Astrocyte of the spinal cord (primary cell): ENCODE data around the gene ANKRD36B.
A peak's percentile ranks its signal among the peaks of the same experiment; 100 is the strongest.
"Not testable (repeated sequence)": the region's sequence is repeated elsewhere in the genome, so short reads cannot be mapped to it uniquely, and the experiment has no call there.

Source experiments
- DNase-seq: peaks from one replicate; pipeline ENCODE4 v3.0.0; 2011; ENCODE audit warnings: low read depth, low spot score
- H3K4me3 ChIP-seq: 2 replicates; pipeline ENCODE4 v1.5.1; 2011; ENCODE audit warnings: low read depth, mild to moderate bottlenecking, low read length, moderate library complexity
- CTCF ChIP-seq: IDR thresholded peaks from 2 replicates; pipeline ENCODE4 v1.5.1; 2012; ENCODE audit warnings: low read depth, mild to moderate bottlenecking, low read length, inconsistent platforms
- in situ Hi-C: cut with HindIII; loops from 2 replicates; pipeline ENCODE4 v1.10.0; 2017; ENCODE audit warnings: low sequenced_read_pairs

Gene ANKRD36B

GRCh38 chr2:97589598-97590510, at the start of gene ANKRD36B:
Gene ANKRD36B, minus strand, starts transcription at chr2:97589877. Its CDS starts 192 bp downstream, at chr2:97589685.
- in situ Hi-C loops, result not testable (repeated sequence)
- peak; percentile 73 for DNase-seq
- H3K4me3 ChIP-seq, result peak within 1 kb of the TSS; percentile 58

GRCh38 chr2:97626049-97626430, 36.4 kb upstream of the ANKRD36B start:
- H3K4me3 ChIP-seq, DNase-seq, in situ Hi-C loops: not testable (repeated sequence)

DNA sequence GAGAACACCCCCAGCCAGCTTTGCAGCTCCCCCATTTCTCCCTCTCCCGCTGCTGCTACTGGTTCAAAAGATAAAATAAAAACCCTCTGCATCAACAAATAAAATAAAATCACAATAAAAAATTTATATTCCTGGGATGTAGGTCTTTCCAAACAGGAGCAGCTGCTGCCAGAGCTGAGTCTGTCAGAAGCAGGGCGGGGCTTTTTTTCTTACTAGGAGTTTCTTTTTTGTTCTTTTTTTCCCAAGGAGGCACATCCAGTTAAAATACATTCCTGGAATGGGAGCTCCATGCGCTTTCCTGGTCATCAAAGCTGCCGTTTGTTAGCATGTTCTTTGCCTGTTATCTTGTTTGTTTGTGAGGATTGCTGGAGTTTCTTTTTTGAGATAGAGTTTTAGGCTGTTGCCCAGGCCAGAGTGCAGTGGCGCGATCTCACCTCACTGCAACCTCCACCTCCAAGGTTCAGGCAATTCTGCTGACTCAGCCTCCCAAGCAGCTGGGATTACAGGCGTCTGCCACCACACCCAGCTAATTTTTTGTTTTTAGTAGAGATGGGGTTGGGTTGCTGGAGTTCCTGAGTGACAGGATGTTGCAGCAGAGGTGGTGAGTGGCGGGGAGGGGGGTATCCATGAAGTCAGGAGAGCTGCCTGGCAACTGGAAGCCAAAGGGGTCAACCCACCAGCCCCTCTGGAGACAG, 35.8 kb upstream of the ANKRD36B start:
- in situ Hi-C loops, DNase-seq, H3K4me3 ChIP-seq: not testable (repeated sequence)

GRCh38 chr2:97622976-97623375, 33.3 kb upstream of the ANKRD36B start:
- H3K4me3 ChIP-seq, in situ Hi-C loops, DNase-seq: not testable (repeated sequence)

DNA sequence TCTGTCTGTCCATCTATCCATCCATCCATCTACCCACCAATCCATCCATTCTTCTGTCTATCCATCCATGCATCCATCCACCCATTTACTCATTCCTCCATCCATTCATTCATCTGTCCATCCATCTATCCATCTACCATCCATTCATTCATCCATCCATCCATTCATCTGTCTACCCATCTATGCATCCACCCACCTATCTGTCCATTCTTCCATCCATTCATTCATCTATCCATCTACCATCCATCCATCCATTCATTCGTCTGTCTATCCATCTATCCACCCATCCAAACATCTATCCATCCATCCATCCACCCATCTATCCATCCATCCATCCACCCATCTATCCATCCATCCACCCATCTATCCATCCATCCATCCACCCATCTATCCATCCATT, 30.8 kb upstream of the ANKRD36B start:
- H3K4me3 ChIP-seq, DNase-seq, in situ Hi-C loops: not testable (repeated sequence)

DNA sequence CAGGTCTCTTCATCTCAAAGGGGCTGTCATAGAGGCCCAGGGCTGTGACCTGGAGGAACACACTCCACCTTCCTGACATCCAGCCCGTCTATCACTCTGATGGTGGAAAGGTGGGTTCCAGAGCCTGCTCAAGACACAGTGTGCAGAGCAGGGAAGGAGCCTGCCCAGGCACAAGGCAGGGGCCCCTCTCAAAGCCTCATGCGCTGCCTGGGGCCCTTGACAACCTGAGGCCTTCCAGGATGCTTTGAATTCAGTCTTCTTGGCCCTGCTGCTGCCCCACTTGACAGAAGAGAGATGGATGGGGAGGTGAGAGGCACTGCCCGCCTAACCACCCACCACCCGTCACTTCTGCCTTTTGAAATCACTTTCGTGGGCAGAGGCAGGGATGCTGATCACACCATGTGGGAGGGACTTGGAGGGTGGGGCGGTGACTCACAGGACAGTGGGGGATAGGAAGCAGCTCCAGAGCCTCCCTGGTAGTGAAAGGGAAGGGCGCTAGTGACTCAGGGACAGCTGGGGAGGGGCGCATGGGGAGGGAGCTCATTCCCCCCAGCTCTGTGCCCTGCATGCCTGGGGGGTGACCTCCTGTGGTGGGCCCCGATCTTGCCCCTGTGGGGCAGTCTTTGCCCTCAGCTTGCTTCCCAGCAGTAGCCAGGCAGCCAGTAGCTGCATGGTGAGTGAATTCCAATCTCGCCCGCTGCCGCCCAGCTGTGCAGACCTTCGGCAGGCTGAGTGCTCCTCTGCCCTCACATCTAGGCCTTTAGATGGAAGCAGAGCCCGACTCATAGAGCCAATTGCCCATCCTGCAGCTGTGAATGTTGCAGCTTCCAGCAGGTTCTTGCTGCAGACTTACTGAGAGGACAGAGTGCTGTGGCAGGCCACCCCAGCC, 29.5 kb upstream of the ANKRD36B start:
- in situ Hi-C loops, H3K4me3 ChIP-seq: not testable (repeated sequence)
- peak; percentile 27 for DNase-seq

GRCh38 chr2:97617911-97618310, 28.2 kb upstream of the ANKRD36B start:
- H3K4me3 ChIP-seq, result no peak overlapping the region
- no peak for TF ChIP-seq CTCF
- DNase-seq, result no peak
- in situ Hi-C loops, result no loop called here

DNA sequence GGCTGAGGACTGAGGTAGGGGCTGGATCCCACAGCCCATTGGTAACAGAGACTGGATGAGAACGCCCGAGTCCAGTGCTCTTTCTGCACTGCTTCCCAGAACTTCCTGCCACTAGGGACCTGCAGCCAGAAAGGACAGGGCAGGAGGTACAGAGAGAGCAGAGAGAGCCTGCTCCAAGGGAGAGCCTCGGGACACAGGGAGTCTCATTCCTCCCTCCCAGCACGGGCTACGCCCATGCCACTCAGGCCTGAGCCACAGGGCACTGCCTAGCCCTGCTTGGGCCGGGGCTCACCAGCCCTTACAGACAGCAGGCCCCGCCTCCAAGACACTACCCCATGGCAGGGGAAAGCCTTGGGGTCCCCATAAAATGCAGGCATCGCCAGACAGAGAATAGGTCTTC, 26.1 kb upstream of the ANKRD36B start:
- H3K4me3 ChIP-seq, DNase-seq, in situ Hi-C loops: not testable (repeated sequence)

DNA sequence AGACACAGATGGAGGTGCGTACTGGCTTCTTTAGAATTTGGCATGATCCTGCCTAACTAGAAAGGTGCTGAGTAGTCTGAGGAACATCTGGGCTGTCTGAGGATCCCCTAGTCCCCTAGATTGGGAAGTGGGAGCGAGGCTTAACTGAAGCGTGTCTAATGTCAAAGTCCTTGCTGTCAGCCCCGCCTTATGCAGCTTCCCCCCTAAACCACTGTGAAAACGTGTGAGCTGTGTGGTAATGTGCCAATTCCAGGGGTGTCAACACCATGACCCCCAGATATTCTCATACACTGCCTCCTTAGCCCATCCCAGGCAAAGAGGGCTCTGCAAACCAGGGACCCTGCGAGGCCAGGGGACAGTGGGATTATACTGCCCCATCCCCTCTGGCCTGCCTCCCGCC, 22.2 kb upstream of the ANKRD36B start:
- H3K4me3 ChIP-seq, in situ Hi-C loops, DNase-seq: not testable (repeated sequence)

DNA sequence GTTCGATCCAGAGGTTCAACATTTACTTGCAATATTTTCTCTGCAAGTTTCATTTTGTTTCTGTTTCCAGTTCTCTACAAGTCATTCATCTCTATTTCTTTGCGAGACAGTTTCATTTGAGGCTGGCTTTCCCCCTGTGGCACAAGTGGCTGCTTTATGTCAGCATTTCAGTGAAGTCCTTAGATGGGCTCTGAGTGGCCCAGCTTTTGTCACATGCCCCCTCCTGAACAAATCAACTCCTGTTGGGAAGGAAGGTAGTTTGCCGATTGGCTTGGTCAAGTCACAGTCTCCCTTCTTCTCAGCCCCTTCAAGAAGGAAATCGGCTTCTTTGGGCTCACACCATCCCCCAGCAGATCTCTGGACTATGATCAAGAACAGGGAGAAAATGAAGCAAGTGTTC, 19.1 kb upstream of the ANKRD36B start:
- in situ Hi-C loops, H3K4me3 ChIP-seq: not testable (repeated sequence)

DNA sequence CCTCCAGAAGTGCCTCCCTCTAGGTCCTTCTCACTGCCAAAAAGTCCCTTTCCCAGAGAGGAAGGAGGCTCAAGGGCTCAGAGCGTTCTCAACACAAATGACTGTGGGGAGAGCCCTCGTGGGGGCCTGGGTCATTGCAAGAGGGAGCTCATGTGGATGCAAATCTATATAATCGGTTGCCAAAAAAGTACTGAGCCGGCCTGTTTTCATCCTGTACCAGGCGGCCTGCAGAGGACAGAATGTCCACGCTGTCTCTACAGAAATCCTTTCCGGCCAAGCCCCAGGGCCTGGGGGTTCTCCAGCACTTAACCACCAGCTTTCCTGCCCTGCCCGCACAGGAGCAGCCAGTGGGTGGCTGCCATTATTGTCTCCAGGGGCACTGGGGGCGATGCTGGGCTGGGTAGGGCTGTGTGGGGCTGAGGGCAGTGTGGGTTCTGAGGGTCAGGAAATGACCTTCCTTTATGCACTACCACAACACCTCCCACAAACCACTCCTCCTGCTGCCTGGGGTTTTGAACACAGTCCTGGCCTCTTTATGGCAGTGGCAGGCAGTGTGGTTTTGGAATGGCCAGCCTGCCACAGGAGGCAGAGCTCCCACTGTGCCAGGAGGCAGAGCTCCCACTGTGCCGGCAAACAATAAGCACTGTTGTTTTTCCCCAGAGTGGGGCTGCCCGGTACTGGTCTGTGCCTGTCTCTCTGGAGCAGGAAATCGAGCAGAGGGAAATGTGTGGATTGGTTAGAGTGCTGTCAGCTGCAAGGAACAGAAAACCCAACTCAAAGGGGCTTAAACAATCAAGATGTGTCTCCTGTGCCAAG, 16.1 kb upstream of the ANKRD36B start:
- in situ Hi-C loops, DNase-seq, H3K4me3 ChIP-seq: not testable (repeated sequence)

More for the DNA sequence above, 19.1 kb upstream of the ANKRD36B start:
- DNase-seq, result not testable (repeated sequence)

DNA sequence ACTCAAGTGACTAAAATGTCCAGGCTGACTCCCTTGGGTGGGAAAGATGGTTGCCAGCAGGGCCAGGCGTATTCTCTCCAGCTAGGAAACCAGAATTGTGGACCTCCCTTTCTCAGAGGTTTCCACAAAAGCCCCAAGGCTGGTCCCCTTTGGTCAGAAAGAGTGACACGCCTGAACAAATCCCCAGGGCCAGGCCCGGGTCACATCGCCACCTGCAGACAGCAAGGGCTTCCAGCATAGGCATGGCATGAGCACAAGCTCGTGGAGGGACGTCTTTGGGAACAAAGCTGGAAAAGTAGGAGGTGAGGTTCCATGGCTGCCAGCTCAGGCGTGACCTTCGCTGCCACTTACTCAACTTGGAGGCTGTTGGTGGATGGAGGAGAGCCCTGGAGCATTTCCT, 15.4 kb upstream of the ANKRD36B start:
- DNase-seq, in situ Hi-C loops: not testable (repeated sequence)

DNA sequence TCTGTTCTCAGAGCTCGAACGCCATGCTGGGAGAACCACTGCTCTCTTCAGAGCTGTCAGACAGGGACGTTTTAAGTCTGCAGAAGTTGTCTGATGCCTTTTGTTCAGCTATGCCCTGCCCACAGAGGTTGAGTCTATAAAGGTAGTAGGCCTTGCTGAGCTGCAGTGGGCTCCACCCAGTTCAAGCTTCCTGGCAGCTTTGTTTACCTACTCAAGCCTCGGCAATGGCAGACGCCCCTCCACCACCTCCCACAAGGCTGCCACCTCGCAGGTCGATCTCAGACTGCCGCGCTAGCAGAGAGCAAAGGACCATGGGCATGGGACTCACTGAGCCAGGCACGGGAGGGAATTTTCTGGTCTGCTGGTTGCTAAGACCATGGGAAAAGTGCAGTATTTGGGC, 11.9 kb upstream of the ANKRD36B start:
- in situ Hi-C loops, DNase-seq, H3K4me3 ChIP-seq: not testable (repeated sequence)

More for the DNA sequence above, 15.4 kb upstream of the ANKRD36B start:
- H3K4me3 ChIP-seq, result not testable (repeated sequence)

GRCh38 chr2:97596180-97596579, 6.5 kb upstream of the ANKRD36B start:
- DNase-seq, in situ Hi-C loops, H3K4me3 ChIP-seq: not testable (repeated sequence)

DNA sequence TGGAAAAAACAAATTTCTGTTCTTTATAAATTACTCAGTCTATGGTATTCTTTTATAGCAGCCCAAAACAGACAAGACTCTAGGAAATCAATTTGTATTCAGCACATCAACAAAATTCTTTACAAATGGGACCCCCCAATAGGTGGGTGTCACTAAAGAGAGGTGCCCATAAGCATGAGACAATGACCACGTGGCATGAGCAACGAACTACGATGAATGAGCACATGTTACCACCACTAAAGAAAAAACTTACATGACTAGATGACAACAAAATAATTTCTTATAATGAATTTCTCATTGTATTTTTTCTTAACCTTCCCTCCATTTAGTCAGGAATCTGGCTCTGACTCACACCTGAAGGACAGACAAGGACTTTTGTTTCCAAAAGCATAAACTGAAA, 3.8 kb upstream of the ANKRD36B start:
- in situ Hi-C loops, H3K4me3 ChIP-seq, DNase-seq: not testable (repeated sequence)
